ENCODE measurements around the gene ZNF346.
A peak's percentile ranks its signal among the peaks of the same experiment; 100 is the strongest.

ZNF346 gene

DNA sequence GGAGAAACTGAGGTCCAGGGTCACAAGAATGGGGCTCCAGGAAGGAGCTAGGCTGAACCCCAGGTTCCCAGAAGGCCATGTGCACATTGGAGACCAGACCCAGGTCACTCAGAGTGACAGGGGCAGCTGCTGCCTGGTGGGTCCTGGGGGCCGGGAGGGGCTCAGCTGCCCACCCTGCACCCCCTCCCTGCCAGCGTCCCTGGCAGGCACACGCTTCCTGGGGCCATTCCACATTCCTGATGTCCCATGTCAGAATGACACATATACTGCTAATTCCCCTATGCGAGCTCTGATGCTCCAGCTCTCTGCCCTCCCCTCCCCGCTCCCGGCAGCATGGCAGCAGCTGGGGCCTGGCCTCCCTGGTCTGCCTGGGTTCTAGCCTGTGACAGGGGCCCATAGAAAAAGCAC lies 78.2 kb downstream of the ZNF346 start:
- no peak overlapping the region for H3K27ac ChIP-seq
- TF ChIP-seq ZFX (IDR thresholded peaks at IDR 0.05; ENCODE audit: borderline replicate concordance), result no peak
- no peak for TF ChIP-seq CTCF (IDR thresholded peaks at IDR 0.05)

- no peak overlapping the region for H3K27ac ChIP-seq
- TF ChIP-seq CTCF (IDR thresholded peaks at IDR 0.05) (no peak), ZFX (IDR thresholded peaks at IDR 0.05; ENCODE audit: borderline replicate concordance) (no peak)
Observed at GRCh38 chr5:177103523-177104253, 81.2 kb downstream of the ZNF346 start.

DNA sequence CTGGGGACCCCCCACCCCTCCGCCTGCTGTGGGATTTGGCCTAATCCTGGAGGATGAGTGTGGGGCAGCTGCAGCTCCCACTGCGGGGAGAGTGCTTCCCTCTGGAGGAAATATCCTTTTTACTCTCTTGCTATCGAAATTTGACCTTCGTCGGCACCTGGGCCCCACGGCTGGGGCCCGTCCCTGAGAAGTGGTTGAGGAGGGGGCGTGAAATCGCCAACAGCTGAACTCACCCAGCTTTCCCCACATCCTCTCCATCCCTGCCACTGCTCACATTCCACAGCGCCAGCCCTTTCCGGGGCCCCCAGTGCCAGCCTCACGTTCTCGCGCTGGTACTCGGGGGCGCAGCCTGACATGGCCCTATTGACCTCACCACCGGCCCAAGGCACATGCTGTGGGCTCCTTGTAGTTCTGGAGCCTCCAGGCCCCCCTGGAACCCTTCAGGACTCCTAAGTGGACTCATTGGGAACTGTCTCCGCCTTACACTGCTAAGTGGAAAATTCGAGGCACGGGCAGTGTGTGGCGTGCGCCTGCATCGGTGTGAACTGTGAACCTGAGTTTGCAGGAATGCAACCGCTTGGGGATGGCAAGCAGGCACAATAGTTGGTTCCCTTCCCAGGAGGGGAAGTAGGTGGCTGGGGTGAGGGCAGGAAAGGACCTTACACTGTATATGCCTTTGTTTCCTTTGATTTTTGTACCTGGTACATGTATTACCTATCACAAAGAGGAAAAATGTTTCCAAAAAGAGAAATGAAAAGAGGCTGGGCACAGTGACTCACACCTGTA lies 83.4 kb downstream of the ZNF346 start:
- no peak overlapping the region for H3K27ac ChIP-seq
- TF ChIP-seq CTCF (IDR thresholded peaks at IDR 0.05) (no peak), ZFX (IDR thresholded peaks at IDR 0.05; ENCODE audit: borderline replicate concordance) (no peak)

DNA sequence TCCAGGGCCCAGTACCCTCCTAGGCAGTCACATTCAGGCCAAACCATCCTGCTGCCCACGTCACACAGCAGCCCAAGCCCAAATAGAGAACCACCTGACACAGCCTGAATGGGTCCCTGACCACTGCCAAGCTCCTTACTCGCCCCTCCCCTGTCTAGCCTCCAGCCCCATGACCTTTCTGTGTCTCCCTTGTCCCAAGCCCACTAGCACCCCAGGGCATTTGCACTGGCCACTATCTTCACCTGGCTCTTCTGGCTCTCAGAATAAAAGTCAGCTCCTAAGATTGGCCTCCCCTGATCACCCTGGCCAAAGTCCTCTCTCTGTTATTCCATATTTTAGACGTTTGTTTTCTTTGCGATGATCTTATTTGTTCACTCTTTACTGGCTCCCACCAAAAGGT lies 84.7 kb downstream of the ZNF346 start:
- H3K27ac ChIP-seq, result no peak overlapping the region
- TF ChIP-seq ZFX (IDR thresholded peaks at IDR 0.05; ENCODE audit: borderline replicate concordance), result no peak
- no peak for TF ChIP-seq CTCF (IDR thresholded peaks at IDR 0.05)

GRCh38 chr5:177109810-177110209 lies 87.3 kb downstream of the ZNF346 start:
- no peak for TF ChIP-seq ZFX (IDR thresholded peaks at IDR 0.05; ENCODE audit: borderline replicate concordance)
- TF ChIP-seq CTCF (IDR thresholded peaks at IDR 0.05), result no peak
- no peak overlapping the region for H3K27ac ChIP-seq

GRCh38 chr5:177111720-177112394 lies 89.4 kb downstream of the ZNF346 start:
- no peak overlapping the region for H3K27ac ChIP-seq
- TF ChIP-seq ZFX (IDR thresholded peaks at IDR 0.05; ENCODE audit: borderline replicate concordance) (no peak), CTCF (IDR thresholded peaks at IDR 0.05) (peak; percentile 94)
